ENCODE measurements around the gene TUBB2B.

DNA sequence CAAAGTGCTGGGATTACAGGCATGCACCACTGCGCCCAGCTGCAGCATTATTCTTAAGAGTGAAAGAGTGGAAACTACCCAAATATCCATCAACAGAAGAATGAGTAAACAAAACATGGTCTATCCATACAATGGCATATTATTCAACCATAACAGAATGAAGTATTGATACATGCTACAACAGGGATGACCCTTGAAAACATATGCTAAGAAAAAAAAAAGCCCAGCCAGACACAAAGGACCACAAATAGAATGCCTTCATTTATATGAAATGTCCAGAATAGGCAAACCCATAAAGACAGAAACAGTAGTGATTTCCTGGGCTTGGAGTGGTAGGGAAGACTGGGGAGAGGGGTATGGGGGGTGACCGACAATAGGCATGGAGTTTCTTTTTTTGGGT lies 7.1 kb downstream of the TUBB2B start:
- TF ChIP-seq, protein P1, sequence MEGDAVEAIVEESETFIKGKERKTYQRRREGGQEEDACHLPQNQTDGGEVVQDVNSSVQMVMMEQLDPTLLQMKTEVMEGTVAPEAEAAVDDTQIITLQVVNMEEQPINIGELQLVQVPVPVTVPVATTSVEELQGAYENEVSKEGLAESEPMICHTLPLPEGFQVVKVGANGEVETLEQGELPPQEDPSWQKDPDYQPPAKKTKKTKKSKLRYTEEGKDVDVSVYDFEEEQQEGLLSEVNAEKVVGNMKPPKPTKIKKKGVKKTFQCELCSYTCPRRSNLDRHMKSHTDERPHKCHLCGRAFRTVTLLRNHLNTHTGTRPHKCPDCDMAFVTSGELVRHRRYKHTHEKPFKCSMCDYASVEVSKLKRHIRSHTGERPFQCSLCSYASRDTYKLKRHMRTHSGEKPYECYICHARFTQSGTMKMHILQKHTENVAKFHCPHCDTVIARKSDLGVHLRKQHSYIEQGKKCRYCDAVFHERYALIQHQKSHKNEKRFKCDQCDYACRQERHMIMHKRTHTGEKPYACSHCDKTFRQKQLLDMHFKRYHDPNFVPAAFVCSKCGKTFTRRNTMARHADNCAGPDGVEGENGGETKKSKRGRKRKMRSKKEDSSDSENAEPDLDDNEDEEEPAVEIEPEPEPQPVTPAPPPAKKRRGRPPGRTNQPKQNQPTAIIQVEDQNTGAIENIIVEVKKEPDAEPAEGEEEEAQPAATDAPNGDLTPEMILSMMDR (IDR thresholded peaks at IDR 0.05) = no peak
- TF ChIP-seq POLR2AphosphoS5 (IDR thresholded peaks at IDR 0.05) = no peak

Data from suprapubic skin (tissue), 3 donors.